HCT116 (cell line): ENCODE results near the gene CCBE1. TPM values are rescaled to one million over a fixed set of nuclear protein-coding genes. Genes with fewer than 3 reads are reported as not detected.

Source experiments
- ATAC-seq: fragments of 200-7000 bp; cut with Tn5 transposase; 2 replicates; pipeline ENCODE4 v1.9.1; 2020; ENCODE audit warnings: mild to moderate bottlenecking, moderate library complexity
- BruUV-seq: library from RNA; stranded (reverse); fragments of 400-500 nt; replicated peaks from 2 replicates; lab custom pipeline; 2021; lab: Mats Ljungman, UMichigan
- CTCF ChIA-PET: fragments of 300-600 bp; sonication (Branson Sonifier 250); formaldehyde crosslinking; loops from one replicate; lab custom pipeline; 2021; ENCODE audit warnings: antibody characterized with exemption; lab: Charles Lee
- POLR2A ChIA-PET: fragments of 300-600, 350-600 bp; sonication (Branson Sonifier 250); formaldehyde crosslinking; loops from one replicate; lab custom pipeline; 2021; ENCODE audit warnings: antibody characterized with exemption; lab: Charles Lee
- RAD21 ChIA-PET, 2 experiments: fragments of 300-600 bp; sonication (Branson Sonifier 250); formaldehyde crosslinking; loops; one replicate each; lab custom pipeline; 2023; ENCODE audit warnings: low total read pairs in 2 of 2; ENCODE audit not compliant: uncharacterized antibody in 2 of 2, unreplicated experiment in 2 of 2, low non-redundant PET in 1 of 2; lab: Charles Lee
- DNase-seq: peaks from one replicate; pipeline ENCODE4 v3.0.0-alpha.2; 2010; ENCODE audit warnings: low read depth, low spot score
- H2AFZ ChIP-seq: fragments of 200-600 bp; shearing (Covaris generic), sonication (generic); 2 replicates; pipeline ENCODE4 v1.6.1; 2017; ENCODE audit warnings: low read depth, mixed run types, mixed read lengths, antibody characterized with exemption, low read length; ENCODE audit not compliant: poor library complexity, severe bottlenecking
- H3K27ac ChIP-seq: 2 replicates; pipeline ENCODE4 v1.5.1; 2012; ENCODE audit warnings: low read depth, low read length
- H3K27me3 ChIP-seq: fragments of 200-600 bp; sonication (generic); 2 replicates; pipeline ENCODE4 v1.6.1; 2016; ENCODE audit warnings: mixed run types, low read length, mixed read lengths; ENCODE audit not compliant: insufficient read depth
- H3K36me3 ChIP-seq, 2 experiments: fragments of 200-500 bp in 1 of 2; fragments of 200-600 bp in 1 of 2; sonication (Bioruptor generic) in 1 of 2; sonication (generic) in 1 of 2; 2 replicates each; pipeline versions ENCODE4 v1.5.1 to v1.6.1; 2014 to 2016; ENCODE audit warnings: low read length in 2 of 2, inconsistent platforms in 1 of 2, mixed read lengths in 1 of 2, mixed run types in 1 of 2; ENCODE audit not compliant: insufficient read depth in 2 of 2, control insufficient read depth in 1 of 2
- H3K4me1 ChIP-seq, 2 experiments: fragments of 200-600 bp in 1 of 2; sonication (generic) in 1 of 2; 2 replicates each; pipeline versions ENCODE4 v1.5.1 to v1.6.1; 2012 to 2017; ENCODE audit warnings: low read length in 2 of 2, inconsistent platforms in 1 of 2, mild to moderate bottlenecking in 1 of 2, mixed read lengths in 1 of 2, mixed run types in 1 of 2, moderate library complexity in 1 of 2; ENCODE audit not compliant: insufficient read depth in 2 of 2, control insufficient read depth in 1 of 2
- H3K4me2 ChIP-seq: fragments of 200-600 bp; sonication (generic); 2 replicates; pipeline ENCODE4 v1.6.1; 2017; ENCODE audit warnings: mixed run types, low read length, mixed read lengths
- H3K4me3 ChIP-seq, 2 experiments: fragments of 200-600 bp in 1 of 2; sonication (generic) in 1 of 2; replicated peaks in 1 of 2; 2 replicates each; pipeline ENCODE4 v1.5.1; 2011 to 2016; ENCODE audit warnings: low read length in 2 of 2, control low read depth in 1 of 2, low read depth in 1 of 2, mild to moderate bottlenecking in 1 of 2, mixed read lengths in 1 of 2, mixed run types in 1 of 2
- H3K79me2 ChIP-seq: fragments of 200-600 bp; sonication (generic); 2 replicates; pipeline ENCODE4 v1.6.1; 2017; ENCODE audit warnings: mild to moderate bottlenecking, mixed run types, low read length, moderate library complexity, mixed read lengths; ENCODE audit not compliant: insufficient read depth
- H3K9ac ChIP-seq: fragments of 200-600 bp; sonication (generic); 2 replicates; pipeline ENCODE4 v1.6.1; 2016; ENCODE audit warnings: low read length, mixed read lengths
- H3K9me2 ChIP-seq: fragments of 200-600 bp; sonication (generic), shearing (Covaris generic); 2 replicates; pipeline ENCODE4 v1.6.1; 2017; ENCODE audit warnings: mixed run types, mild to moderate bottlenecking, moderate library complexity; ENCODE audit not compliant: insufficient read depth
- H3K9me3 ChIP-seq, 2 experiments: fragments of 200-500 bp in 1 of 2; fragments of 200-600 bp in 1 of 2; sonication (Bioruptor generic) in 1 of 2; sonication (generic) in 1 of 2; 2 replicates each; pipeline ENCODE4 v1.6.1; 2014 to 2017; ENCODE audit warnings: low read length in 2 of 2, mixed read lengths in 2 of 2, inconsistent platforms in 1 of 2, low read depth in 1 of 2, mild to moderate bottlenecking in 1 of 2, mixed run types in 1 of 2, moderate library complexity in 1 of 2; ENCODE audit not compliant: control insufficient read depth in 1 of 2, insufficient read depth in 1 of 2
- H4K20me1 ChIP-seq: fragments of 200-600 bp; sonication (generic), shearing (Covaris generic); 2 replicates; pipeline ENCODE4 v1.6.1; 2017; ENCODE audit warnings: mixed run types, mild to moderate bottlenecking, moderate library complexity; ENCODE audit not compliant: insufficient read depth
- CBX3 ChIP-seq: IDR thresholded peaks from 2 replicates; pipeline ENCODE4 v1.6.1; 2012; ENCODE audit warnings: low read depth
- EGR1 ChIP-seq: IDR thresholded peaks from 2 replicates; pipeline ENCODE4 v1.6.1; 2012; ENCODE audit warnings: low read depth
- ELF1 ChIP-seq: IDR thresholded peaks from 2 replicates; pipeline ENCODE4 v1.6.1; 2012; ENCODE audit warnings: low read depth, borderline replicate concordance
- EZH2 ChIP-seq: fragments of 200-600 bp; sonication (generic); IDR thresholded peaks from 2 replicates; pipeline ENCODE4 v1.6.1; 2017; ENCODE audit warnings: antibody characterized with exemption, mixed run types
- EZH2phosphoT487 ChIP-seq: fragments of 200-600 bp; IDR thresholded peaks from 2 replicates; pipeline ENCODE4 v1.6.1; 2018; ENCODE audit warnings: antibody characterized with exemption, borderline replicate concordance
- FOSL1 ChIP-seq: IDR thresholded peaks from 2 replicates; pipeline ENCODE4 v1.6.1; 2012; ENCODE audit warnings: low read depth
- JUND ChIP-seq: IDR thresholded peaks from 2 replicates; pipeline ENCODE4 v1.6.1; 2012
- POLR2A ChIP-seq: IDR thresholded peaks from 2 replicates; pipeline ENCODE4 v1.7.0; 2011; ENCODE audit warnings: borderline replicate concordance; ENCODE audit not compliant: insufficient read depth, insufficient read length; ENCODE audit errors: extremely low read depth
- POLR2AphosphoS5 ChIP-seq: IDR thresholded peaks from 2 replicates; pipeline ENCODE4 v1.6.1; 2011; ENCODE audit warnings: mild to moderate bottlenecking, low read depth, low read length, moderate library complexity
- RAD21 ChIP-seq: IDR thresholded peaks from 2 replicates; pipeline ENCODE4 v1.6.1; 2012; ENCODE audit warnings: low read depth, mild to moderate bottlenecking
- REST ChIP-seq: IDR thresholded peaks from 2 replicates; pipeline ENCODE4 v1.6.1; 2012; ENCODE audit warnings: low read depth
- SRF ChIP-seq: IDR thresholded peaks from 2 replicates; pipeline ENCODE4 v1.6.1; 2012; ENCODE audit warnings: low read depth
- TCF7L2 ChIP-seq: IDR thresholded peaks from 2 replicates; pipeline ENCODE4 v1.7.0; 2011; ENCODE audit warnings: borderline replicate concordance, inconsistent platforms; ENCODE audit not compliant: insufficient read depth, insufficient read length; ENCODE audit errors: extremely low read depth
- YY1 ChIP-seq: IDR thresholded peaks from 2 replicates; pipeline ENCODE4 v1.6.1; 2011; ENCODE audit warnings: low read length, low read depth, moderate library complexity, mild to moderate bottlenecking; ENCODE audit not compliant: insufficient replicate concordance; ENCODE audit errors: extremely low read depth
- ZFX ChIP-seq: fragments of 450-650 bp; IDR thresholded peaks from 2 replicates; pipeline ENCODE4 v1.6.1; 2017
- ZNF274 ChIP-seq: fragments of 200-500 bp; sonication (Bioruptor generic); IDR thresholded peaks from 2 replicates; pipeline ENCODE4 v1.6.1; 2014; ENCODE audit warnings: mild to moderate bottlenecking, low read depth, low read length, inconsistent platforms
- intact Hi-C: fragments of 100-400 bp; cut with micrococcal nuclease; formaldehyde crosslinking; loops from 2 replicates; pipeline ENCODE4 v1.10.0; 2022
- total RNA-seq: library from RNA; stranded (reverse); gene quantifications from one replicate; pipeline ENCODE4 v1.2.1, GENCODE V29; 2021; ENCODE audit not compliant: unreplicated experiment
- TF ChIP-seq, protein P1 (sequence below): IDR thresholded peaks from 2 replicates; pipeline ENCODE4 v1.6.1; 2011; ENCODE audit warnings: mild to moderate bottlenecking, low read length, moderate library complexity; ENCODE audit not compliant: insufficient replicate concordance; ENCODE audit errors: extremely low read depth
- TF ChIP-seq, protein P2 (sequence below): IDR thresholded peaks from 2 replicates; pipeline ENCODE4 v1.6.1; 2012

CCBE1 gene
- total RNA-seq, 1 experiment from 2014 or later = 0.84 TPM

DNA sequence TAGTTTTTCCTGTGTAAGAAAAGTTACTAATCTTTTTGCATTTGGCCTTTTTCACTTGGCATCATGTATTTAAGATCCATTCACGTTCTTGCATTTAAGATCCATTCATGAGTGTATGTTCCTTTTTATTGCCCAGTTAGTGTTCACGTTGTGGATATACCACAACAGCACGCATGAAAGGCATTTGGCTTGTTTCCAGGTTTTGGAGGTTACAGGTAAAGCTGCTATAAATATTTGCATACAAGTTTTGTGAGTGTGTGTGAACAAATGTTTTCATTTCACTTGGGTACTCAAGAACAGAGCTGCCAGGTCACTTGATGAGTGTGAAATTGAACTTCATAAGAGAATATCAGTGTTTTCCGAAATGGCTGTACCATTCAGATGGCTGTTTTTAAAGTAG is 121.2 kb downstream of the CCBE1 start (continued):
- TF ChIP-seq, protein P1, sequence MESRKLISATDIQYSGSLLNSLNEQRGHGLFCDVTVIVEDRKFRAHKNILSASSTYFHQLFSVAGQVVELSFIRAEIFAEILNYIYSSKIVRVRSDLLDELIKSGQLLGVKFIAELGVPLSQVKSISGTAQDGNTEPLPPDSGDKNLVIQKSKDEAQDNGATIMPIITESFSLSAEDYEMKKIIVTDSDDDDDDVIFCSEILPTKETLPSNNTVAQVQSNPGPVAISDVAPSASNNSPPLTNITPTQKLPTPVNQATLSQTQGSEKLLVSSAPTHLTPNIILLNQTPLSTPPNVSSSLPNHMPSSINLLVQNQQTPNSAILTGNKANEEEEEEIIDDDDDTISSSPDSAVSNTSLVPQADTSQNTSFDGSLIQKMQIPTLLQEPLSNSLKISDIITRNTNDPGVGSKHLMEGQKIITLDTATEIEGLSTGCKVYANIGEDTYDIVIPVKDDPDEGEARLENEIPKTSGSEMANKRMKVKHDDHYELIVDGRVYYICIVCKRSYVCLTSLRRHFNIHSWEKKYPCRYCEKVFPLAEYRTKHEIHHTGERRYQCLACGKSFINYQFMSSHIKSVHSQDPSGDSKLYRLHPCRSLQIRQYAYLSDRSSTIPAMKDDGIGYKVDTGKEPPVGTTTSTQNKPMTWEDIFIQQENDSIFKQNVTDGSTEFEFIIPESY = no peak

DNA sequence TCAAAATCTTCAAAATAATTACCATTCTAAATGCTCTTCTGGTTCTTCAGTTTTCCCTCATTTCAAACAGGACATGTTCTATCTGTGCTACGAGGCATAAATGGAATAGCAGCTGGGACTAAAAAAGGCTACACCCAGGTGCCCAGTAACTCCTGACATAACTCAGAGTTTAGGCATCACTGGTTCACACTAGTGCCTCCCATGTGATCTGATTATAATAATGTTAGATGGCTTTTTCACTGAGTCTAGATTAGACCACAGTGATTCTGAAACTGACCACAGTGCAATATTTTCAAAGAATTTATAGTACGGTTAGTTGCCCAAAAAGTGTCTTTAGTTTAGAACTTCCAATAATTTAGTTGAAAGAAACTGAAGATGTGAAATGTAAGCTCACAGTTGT is 123.3 kb downstream of the CCBE1 start:
- Histone ChIP-seq H3K27ac (no peak overlapping the region), H3K4me1 (no peaks in the 10 kb centered on the region), H3K9ac (no peak overlapping the region), H4K20me1 (no peaks in the 10 kb centered on the region), H3K4me3 (no peak overlapping the region), H3K79me2 (no peaks in the 10 kb centered on the region), H3K9me3 (no peaks in the 10 kb centered on the region), H3K4me2 (no peak overlapping the region), H3K36me3 (no peaks in the 10 kb centered on the region), H2AFZ (no peak overlapping the region), H3K27me3 (peaks cover 41% of the 10 kb centered on the region), H3K9me2 (no peaks in the 10 kb centered on the region)
- DNase-seq (no peak), ATAC-seq (no peak)
- intact Hi-C loops = no loop called here
- ChIA-PET RAD21 (no interaction called here), CTCF (no interaction called here), POLR2A (no interaction called here)
- TF ChIP-seq YY1 (no peak), ZNF274 (no peak), RAD21 (no peak), CBX3 (no peak), REST (no peak), POLR2A (no peak), JUND (no peak), EGR1 (no peak), FOSL1 (no peak), TCF7L2 (no peak), EZH2 (no peak), EZH2phosphoT487 (no peak), POLR2AphosphoS5 (no peak), ZFX (no peak), ELF1 (no peak), SRF (no peak)
- TF ChIP-seq, protein P2, sequence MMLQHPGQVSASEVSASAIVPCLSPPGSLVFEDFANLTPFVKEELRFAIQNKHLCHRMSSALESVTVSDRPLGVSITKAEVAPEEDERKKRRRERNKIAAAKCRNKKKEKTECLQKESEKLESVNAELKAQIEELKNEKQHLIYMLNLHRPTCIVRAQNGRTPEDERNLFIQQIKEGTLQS = no peak
- BruUV-seq = no TSS peak
